ENCODE measurements around the gene CDH4. TPM values are rescaled to one million over a fixed set of nuclear protein-coding genes. Genes with fewer than 3 reads are reported as not detected.

The CDH4 gene
- total RNA-seq, 1 donor from 2014 or later: 0.06 TPM

GRCh38 chr20:61924211-61924857, 672.3 kb downstream of the CDH4 start:
- no peak for TF ChIP-seq CTCF (IDR thresholded peaks at IDR 0.05)
- Histone ChIP-seq H3K27me3 (ENCODE audit: low read depth) (peaks cover 6% of the 10 kb centered on the region), H3K9me3 (no peaks in the 10 kb centered on the region), H3K36me3 (no peaks in the 10 kb centered on the region), H3K4me1 (no peaks in the 10 kb centered on the region), H3K4me3 (no peak overlapping the region), H3K27ac (no peak overlapping the region)
- DNase-seq (peak; percentile 32), ATAC-seq (no peak)
- intact Hi-C loops (cut with DNase I): no loop called here

GRCh38 chr20:61924858-61925554, 672.9 kb downstream of the CDH4 start:
- ATAC-seq (no peak), DNase-seq (peak; percentile 31)
- intact Hi-C loops (cut with DNase I): no loop called here

DNA sequence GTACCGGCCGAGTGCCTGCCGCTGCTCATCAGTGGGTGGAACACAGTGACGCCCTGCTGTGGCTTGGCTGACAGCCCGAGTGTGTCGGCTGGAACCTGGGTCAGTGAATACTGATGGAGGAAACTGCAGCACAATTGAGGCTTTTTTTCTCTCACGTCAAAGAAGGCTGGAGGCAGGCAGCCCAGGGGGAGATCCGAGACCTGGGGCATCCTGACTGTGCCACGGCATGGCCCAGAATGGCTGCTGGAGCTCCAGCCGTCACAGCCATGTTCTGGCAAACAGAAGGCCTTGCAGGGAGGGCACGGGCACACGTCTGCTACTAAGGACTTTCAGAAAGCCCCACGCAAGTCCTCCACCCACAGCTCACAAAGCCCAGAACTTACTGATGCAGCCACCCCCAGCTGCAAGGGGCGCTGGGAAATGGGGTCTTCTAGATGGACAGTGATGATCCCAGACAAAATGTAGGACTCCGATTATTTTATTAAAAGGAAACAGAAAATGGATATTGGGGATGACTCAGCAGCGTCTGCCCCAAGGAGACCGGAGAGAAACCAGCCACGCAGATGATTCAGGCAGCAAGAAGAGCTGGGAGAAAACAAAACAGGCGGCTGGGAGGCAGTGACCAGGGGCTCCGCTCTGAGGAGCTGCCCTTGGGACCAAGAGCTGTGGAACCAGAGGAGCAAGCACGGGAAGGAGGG, 673.6 kb downstream of the CDH4 start:
- TF ChIP-seq CTCF (IDR thresholded peaks at IDR 0.05): no peak
- peaks cover 6% of the 10 kb centered on the region for H3K27me3 ChIP-seq (ENCODE audit: low read depth)
- no peaks in the 10 kb centered on the region for H3K4me1 ChIP-seq
- ATAC-seq (no peak), DNase-seq (peak; percentile 32)
- H3K4me3 ChIP-seq: no peak overlapping the region
- H3K36me3 ChIP-seq: no peaks in the 10 kb centered on the region
- intact Hi-C loops (cut with DNase I): no loop called here
- H3K9me3 ChIP-seq: no peaks in the 10 kb centered on the region
- no peak overlapping the region for H3K27ac ChIP-seq

More at GRCh38 chr20:61924858-61925554, 672.9 kb downstream of the CDH4 start:
- TF ChIP-seq CTCF (IDR thresholded peaks at IDR 0.05): no peak
- no peaks in the 10 kb centered on the region for H3K36me3 ChIP-seq
- peaks cover 6% of the 10 kb centered on the region for H3K27me3 ChIP-seq (ENCODE audit: low read depth)
- H3K9me3 ChIP-seq: no peaks in the 10 kb centered on the region
- H3K4me3 ChIP-seq: no peak overlapping the region
- H3K4me1 ChIP-seq: no peaks in the 10 kb centered on the region
- no peak overlapping the region for H3K27ac ChIP-seq

DNA sequence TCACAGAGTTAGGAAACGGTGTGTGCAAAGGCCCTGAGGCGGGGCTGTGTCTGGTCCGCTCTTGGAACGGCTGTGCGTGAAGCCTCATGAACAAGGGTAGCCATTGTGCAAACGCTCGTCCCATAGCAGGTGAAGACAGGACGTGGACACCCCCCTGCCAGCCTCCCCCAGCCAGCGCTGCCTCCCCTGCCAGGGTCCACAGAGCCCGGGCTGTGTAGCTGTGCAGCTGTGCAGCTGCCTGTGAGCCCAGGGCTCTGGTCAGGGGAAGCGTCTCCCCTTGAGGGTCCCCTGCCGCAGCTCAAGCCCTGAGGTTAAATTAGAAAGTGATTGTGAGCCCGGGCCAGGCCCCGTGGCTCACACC, 674.2 kb downstream of the CDH4 start:
- Histone ChIP-seq H3K4me3 (no peak overlapping the region), H3K36me3 (no peaks in the 10 kb centered on the region), H3K27ac (no peak overlapping the region), H3K27me3 (ENCODE audit: low read depth) (peaks cover 6% of the 10 kb centered on the region), H3K4me1 (no peaks in the 10 kb centered on the region), H3K9me3 (no peaks in the 10 kb centered on the region)
- DNase-seq (peak; percentile 29), ATAC-seq (no peak)
- TF ChIP-seq CTCF (IDR thresholded peaks at IDR 0.05): no peak
- intact Hi-C loops (cut with DNase I): no loop called here

GRCh38 chr20:61926796-61927192, 674.7 kb downstream of the CDH4 start:
- TF ChIP-seq CTCF (IDR thresholded peaks at IDR 0.05): no peak
- Histone ChIP-seq H3K4me3 (no peak overlapping the region), H3K27me3 (ENCODE audit: low read depth) (peaks cover 6% of the 10 kb centered on the region), H3K4me1 (no peaks in the 10 kb centered on the region), H3K36me3 (no peaks in the 10 kb centered on the region), H3K27ac (no peak overlapping the region), H3K9me3 (no peaks in the 10 kb centered on the region)
- intact Hi-C loops (cut with DNase I): no loop called here
- ATAC-seq: no peak
- DNase-seq: peak; percentile 27
